Stimulated activated CD4-positive, alpha-beta T cell treated with anti-CD3 and anti-CD28 coated beads, Interleukin-12 subunit alpha, Interleukin-12 subunit beta, amount 100 ng/mL, for 48 hours (primary cell): ENCODE data around the gene RAPGEF5.

ENCODE experiments used
- DNase-seq, 3 donors: peaks; one replicate each; pipeline ENCODE4 v3.0.0-alpha.2; 2020; ENCODE audit warnings: low read depth in 2 of 3, low spot score in 1 of 3

Gene RAPGEF5

GRCh38 chr7:22167482-22167881 lies 189.5 kb downstream of the RAPGEF5 start:
- DNase-seq, result no peak

- no peak for DNase-seq
These were observed 190.0 kb downstream of the RAPGEF5 start for GRCh38 chr7:22166928-22167327.

- no peak for DNase-seq
These were observed 197.6 kb downstream of the RAPGEF5 start for GRCh38 chr7:22159341-22159740.

GRCh38 chr7:22157552-22157951 lies 199.4 kb downstream of the RAPGEF5 start:
- no peak for DNase-seq

GRCh38 chr7:22156205-22156604 lies 200.7 kb downstream of the RAPGEF5 start:
- no peak for DNase-seq

GRCh38 chr7:22154143-22154529 lies 202.8 kb downstream of the RAPGEF5 start:
- DNase-seq, result no peak

- DNase-seq, result no peak
These were observed 203.4 kb downstream of the RAPGEF5 start for GRCh38 chr7:22153432-22154142.

- DNase-seq, result no peak
These were observed 204.3 kb downstream of the RAPGEF5 start for GRCh38 chr7:22152690-22153089.

GRCh38 chr7:22151901-22152300 lies 205.1 kb downstream of the RAPGEF5 start:
- no peak for DNase-seq

- DNase-seq, result no peak
These were observed 206.7 kb downstream of the RAPGEF5 start for GRCh38 chr7:22150221-22150620.

GRCh38 chr7:22147868-22148267 lies 209.1 kb downstream of the RAPGEF5 start:
- DNase-seq, result no peak

GRCh38 chr7:22146961-22147512 lies 209.9 kb downstream of the RAPGEF5 start:
- peak in 1 of 3 donors; percentile 2 for DNase-seq

GRCh38 chr7:22144950-22145349 lies 212.0 kb downstream of the RAPGEF5 start:
- no peak for DNase-seq

- DNase-seq, result no peak
These were observed 213.5 kb downstream of the RAPGEF5 start for GRCh38 chr7:22143491-22143890.

GRCh38 chr7:22142572-22142971 lies 214.4 kb downstream of the RAPGEF5 start:
- DNase-seq, result no peak

GRCh38 chr7:22141355-22141754 lies 215.6 kb downstream of the RAPGEF5 start:
- no peak for DNase-seq

GRCh38 chr7:22140578-22140977 lies 216.4 kb downstream of the RAPGEF5 start:
- DNase-seq, result no peak

GRCh38 chr7:22138886-22139285 lies 218.1 kb downstream of the RAPGEF5 start:
- DNase-seq, result no peak

GRCh38 chr7:22138106-22138505 lies 218.8 kb downstream of the RAPGEF5 start:
- no peak for DNase-seq

- no peak for DNase-seq
These were observed 219.5 kb downstream of the RAPGEF5 start for GRCh38 chr7:22137466-22137865.

GRCh38 chr7:22137026-22137425 lies 219.9 kb downstream of the RAPGEF5 start:
- DNase-seq, result no peak

- no peak for DNase-seq
These were observed 227.0 kb downstream of the RAPGEF5 start for GRCh38 chr7:22129819-22130580.
